HG03354 (cell line): Measurements from ENCODE around the gene AZU1.
"Not testable (repeated sequence)": the region's sequence is repeated elsewhere in the genome, so short reads cannot be mapped to it uniquely, and the experiment has no call there.

Experiments used
- ATAC-seq: cut with Tn5 transposase; IDR thresholded peaks from one replicate; pipeline ENCODE4 v1.9.1; 2021; ENCODE audit warnings: mild to moderate bottlenecking; ENCODE audit not compliant: unreplicated experiment, poor library complexity, severe bottlenecking

The AZU1 gene

DNA sequence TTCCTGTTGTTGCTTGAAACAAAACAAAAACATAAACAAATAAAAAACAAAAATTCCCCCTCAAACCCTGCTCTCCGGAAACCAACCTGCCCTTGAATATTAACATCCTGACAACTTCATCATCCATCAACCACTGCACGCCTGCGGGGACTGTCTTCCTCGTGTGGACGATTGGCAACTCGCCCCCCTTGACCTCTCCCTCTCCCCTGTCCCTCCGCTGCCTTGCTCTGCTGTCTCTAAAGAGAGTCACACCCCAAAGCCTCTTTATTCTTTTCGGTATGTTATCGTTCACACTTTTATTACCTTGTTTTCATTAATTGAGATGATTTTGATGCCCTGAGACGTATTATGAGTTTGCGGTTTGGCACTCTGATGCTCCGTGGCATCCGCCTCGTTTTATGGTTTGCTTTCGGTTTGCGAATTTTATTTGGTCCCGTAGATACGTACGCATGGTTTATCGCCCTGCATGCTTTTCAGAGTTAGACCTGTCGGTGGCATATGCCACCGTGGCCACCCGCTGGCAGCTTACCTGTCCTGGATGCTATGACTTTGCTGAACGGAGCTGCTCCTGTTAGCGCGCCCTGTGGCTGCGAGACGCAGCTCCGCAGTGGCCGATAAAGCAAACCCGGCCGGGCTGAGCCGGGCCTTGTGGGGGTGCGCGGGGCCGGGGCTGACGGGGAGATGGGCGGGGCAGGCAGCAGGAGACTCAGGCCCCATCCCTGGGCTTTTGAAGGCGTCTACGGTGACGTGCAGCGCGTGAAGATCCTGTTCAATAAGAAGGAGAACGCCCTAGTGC, 19.8 kb upstream of the AZU1 start:
- no peak for ATAC-seq

DNA sequence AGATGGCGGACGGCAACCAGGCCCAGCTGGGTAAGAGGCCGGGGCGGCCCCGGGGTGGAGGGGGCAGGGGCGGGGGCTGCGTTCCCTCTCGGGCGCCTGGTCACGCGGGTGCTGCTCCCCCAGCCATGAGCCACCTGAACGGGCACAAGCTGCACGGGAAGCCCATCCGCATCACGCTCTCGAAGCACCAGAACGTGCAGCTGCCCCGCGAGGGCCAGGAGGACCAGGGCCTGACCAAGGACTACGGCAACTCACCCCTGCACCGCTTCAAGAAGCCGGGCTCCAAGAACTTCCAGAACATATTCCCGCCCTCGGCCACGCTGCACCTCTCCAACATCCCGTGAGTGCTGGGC, 19.2 kb upstream of the AZU1 start:
- no peak for ATAC-seq

DNA sequence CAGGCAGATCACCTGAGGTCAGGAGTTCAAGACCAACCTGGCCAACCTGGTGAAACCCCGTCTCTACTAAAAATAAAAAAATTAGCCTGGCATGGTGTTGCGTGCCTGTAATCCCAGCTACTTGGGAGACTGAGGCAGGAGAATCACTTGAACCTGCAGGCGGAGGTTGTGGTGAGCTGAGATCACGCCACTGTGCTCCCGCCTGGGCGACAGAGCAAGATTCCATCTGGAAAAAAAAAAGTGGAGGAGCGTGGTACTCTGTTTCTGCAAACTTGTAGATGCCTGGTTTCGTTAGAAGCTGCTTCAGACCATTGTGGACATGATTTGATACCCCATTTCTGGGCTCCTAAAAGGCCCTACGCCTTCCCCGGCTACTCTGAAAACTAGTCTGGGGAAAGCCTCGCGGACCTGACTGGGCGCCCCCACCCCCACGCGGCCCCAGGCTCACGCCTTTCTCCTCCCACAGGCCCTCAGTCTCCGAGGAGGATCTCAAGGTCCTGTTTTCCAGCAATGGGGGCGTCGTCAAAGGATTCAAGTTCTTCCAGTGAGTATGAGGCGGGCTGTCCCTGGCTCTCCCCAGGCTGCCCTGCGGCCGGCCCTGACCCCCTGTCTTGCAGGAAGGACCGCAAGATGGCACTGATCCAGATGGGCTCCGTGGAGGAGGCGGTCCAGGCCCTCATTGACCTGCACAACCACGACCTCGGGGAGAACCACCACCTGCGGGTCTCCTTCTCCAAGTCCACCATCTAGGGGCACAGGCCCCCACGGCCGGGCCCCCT, 17.4 kb upstream of the AZU1 start:
- ATAC-seq, result no peak

DNA sequence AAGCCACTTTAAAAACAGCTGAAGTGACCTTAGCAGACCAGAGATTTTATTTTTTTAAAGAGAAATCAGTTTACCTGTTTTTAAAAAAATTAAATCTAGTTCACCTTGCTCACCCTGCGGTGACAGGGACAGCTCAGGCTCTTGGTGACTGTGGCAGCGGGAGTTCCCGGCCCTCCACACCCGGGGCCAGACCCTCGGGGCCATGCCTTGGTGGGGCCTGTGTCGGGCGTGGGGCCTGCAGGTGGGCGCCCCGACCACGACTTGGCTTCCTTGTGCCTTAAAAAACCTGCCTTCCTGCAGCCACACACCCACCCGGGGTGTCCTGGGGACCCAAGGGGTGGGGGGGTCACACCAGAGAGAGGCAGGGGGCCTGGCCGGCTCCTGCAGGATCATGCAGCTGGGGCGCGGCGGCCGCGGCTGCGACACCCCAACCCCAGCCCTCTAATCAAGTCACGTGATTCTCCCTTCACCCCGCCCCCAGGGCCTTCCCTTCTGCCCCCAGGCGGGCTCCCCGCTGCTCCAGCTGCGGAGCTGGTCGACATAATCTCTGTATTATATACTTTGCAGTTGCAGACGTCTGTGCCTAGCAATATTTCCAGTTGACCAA, 16.7 kb upstream of the AZU1 start:
- ATAC-seq, result no peak

DNA sequence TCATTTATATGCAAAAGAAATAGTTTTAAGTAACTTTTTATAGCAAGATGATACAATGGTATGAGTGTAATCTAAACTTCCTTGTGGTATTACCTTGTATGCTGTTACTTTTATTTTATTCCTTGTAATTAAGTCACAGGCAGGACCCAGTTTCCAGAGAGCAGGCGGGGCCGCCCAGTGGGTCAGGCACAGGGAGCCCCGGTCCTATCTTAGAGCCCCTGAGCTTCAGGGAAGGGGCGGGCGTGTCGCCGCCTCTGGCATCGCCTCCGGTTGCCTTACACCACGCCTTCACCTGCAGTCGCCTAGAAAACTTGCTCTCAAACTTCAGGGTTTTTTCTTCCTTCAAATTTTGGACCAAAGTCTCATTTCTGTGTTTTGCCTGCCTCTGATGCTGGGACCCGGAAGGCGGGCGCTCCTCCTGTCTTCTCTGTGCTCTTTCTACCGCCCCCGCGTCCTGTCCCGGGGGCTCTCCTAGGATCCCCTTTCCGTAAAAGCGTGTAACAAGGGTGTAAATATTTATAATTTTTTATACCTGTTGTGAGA, 16.1 kb upstream of the AZU1 start:
- no peak for ATAC-seq

DNA sequence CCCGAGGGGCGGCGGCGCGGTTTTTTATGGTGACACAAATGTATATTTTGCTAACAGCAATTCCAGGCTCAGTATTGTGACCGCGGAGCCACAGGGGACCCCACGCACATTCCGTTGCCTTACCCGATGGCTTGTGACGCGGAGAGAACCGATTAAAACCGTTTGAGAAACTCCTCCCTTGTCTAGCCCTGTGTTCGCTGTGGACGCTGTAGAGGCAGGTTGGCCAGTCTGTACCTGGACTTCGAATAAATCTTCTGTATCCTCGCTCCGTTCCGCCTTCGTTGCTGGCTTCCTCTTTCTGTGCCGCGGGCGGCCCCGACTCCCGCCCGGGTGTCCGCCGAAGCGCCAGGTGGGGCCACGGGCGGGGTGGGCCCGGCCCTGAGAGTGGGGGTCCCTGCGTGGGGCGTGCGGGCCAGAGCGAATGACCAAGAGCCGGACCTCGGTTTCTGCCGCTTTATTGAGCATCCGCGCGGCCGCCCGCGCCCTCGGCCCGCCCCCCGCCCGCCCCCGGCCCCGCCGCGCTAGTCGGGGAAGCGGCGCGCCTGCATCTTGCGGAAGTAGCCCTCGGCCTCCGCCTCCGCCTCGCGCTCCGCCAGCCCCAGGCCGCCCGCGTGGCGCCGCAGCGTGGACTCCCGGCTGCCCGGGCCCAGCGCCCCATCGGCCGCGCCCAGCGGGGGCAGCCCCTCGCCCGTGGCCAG, 15.4 kb upstream of the AZU1 start:
- ATAC-seq, result no peak

DNA sequence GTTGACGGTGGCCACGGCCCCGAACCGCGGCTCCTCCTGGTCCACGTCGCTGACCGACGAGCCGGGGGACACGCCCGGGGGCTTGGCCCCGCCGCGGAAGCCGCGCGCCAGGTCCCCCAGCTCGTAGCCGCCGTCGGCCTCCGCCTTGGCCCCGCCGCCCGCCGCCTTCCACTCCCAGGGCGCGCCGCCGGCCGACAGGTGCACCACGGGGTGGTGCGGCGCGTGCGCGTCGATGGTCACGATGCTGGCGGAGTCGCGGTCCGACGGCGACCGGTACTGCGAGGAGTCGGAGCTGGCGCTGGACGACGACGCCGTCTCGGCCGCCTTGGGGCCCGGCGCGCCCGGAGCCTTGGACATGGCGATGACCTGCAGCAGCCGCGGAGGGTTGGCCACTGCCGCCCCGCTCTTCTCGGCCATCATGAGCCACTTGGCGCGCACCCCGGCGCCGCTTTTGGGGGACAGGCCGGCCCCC, 14.9 kb upstream of the AZU1 start:
- no peak for ATAC-seq

DNA sequence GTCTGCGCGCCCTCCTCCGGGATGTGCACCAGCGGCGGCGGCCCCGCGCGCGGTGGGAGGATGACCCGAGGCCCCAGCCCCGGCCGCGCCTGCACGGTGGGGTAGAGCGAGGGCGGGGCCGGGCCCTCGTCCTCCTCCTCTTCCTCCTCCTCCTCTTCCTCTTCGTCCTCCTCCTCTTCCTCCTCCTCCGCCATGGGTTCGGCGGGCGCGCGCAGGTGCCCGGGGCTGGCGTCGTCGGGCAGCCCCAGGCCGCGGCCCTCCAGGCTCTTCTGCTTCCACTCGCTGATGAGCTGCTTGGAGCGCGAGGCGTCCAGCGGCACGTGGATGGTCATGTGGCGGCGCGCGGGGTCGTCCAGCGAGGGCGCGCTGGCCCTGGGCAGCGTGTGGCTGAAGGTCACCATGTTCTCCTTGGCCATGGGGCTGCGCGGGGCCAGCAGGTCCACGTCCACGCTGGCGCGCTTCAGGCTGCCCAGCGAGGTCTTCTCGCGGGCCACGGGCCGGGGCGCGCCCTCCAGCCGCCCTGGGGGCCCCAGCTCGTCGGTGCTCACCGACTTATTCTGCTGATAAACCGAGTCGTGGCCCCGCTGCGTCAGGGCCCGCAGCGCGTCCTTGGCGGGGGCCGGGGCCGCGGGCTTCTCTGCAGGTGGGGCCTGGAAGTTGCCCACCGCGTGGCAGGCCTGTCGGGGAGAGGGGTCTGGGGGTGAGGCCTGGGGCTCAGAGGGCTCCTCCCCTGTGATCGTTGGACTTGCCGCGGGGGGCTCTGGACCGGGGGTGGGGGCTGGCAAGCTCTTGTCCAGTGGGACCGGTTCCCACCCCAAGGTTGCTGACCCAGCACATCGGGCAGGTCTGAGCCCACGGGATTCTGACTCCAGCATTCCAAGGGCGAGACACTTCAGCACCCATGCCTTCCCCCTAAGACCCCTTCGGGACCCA, 14.2 kb upstream of the AZU1 start:
- ATAC-seq, result no peak

DNA sequence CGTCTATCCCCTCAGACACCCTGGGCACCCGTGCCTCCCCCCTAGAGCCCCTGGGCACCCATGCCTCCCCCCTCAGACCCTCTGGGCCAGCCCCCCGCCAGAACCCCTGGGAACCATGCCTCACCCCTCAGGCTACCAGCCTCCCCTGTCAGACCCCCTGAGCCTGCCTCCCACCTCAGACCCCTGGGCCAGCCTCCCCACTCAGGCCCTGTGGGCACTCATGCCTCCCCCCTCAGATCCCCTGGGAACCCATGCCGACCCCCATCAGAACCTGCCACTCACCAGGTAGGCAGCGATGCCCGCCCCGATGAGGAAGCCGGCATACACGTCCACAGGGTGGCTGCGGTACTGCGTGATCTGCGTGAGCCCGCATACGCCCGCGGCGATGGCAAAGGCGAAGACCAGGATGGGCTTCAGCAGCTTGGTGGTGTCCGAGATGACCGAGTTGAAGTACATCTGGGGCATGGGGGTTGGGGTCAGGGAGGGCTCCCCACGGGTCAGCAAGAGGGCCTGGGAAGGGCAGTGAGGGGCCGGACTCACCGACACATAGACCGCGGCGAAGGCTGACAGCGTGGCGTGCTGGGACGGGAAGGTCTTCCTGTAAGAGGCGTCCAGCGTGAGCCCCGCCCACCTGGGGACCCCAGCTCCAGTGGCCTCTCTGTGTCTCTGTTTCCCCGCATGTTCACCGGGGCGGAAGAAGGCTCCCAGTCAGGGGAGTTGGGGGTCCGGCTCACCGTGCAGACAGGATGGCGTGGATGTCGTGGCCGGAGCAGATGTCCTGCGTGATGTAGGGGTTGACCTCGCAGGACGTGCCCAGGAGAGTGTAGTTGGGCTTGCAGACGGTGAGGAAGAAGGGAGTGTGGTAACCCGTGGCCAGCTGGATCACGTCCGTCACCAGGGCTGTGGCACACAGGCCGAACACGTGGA, 13.2 kb upstream of the AZU1 start:
- no peak for ATAC-seq

DNA sequence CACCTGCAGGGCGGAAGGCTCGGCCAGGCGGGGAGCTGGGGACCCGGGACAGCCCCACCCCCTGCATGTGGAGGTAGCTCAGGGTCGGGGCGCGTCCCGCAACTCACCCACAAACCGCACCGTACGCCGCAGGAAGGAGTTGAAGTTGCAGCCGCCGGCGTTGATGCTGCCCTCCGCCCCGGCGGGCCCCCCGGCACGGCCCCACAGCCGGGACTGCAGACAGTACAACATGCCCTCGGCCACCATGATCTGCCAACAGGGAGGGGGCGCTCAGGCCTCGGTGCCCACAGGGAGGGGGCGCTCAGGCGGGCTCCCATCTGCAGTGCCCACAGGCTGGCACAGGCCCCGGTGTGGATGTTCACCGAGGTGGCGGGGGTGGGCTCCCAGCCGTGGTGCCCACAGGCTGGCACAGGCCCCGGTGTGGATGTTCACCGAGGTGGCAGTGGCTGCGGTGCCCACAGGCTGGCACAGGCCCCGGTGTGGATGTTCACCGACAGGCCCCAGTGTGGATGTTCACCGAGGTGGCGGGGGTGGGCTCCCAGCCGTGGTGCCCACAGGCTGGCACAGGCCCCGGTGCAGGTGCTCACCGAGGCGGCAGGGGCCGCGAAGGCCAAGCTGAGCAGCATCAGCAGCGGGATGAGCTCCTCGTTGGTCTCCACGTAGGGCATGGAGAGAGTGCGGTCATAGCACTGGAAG, 12.4 kb upstream of the AZU1 start:
- no peak for ATAC-seq

DNA sequence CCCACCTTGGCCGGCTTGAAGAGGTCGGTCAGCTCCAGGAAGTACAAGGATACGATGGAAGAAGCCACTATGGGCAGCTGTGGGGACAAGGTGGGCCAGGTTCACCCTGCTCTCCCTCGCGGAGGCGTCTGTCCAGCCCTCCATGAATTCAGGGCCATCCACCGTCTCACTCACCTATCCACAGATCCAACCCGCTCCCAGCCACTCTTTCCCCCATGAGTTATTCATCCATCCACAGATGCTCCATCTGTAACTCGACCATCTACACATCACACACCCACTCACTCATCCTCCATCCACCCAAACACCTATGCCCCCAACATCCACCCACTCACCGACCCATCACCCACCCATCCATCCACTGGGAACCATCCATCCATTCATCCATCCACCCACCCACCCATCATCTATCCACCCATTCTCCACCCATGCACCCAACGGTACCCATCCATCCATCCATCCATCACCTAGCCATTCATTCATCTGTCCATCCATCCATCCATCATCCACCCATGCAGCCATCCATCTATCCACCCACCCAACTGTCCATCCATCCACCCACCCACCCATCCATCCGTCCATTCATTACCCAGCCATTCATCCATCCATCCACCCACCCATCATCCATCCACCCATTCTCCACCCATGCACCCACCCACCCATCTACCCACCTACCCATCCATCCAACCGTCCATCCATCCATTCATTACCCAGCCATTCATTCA, 11.7 kb upstream of the AZU1 start:
- ATAC-seq, result no peak

DNA sequence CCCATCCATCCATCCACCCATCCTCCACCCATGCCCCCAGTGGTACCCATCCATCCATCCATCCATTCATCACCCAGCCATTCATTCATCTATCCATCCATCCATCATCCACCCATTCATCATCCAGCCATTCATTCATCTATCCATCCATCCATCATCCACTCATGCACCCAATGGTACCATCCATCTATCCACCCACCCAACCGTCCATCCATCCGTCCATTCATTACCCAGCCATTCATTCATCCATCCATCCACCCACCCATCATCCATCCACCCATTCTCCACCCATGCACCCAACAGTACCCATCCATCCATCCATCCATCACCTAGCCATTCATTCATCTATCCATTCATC, 11.2 kb upstream of the AZU1 start:
- ATAC-seq, result no peak

DNA sequence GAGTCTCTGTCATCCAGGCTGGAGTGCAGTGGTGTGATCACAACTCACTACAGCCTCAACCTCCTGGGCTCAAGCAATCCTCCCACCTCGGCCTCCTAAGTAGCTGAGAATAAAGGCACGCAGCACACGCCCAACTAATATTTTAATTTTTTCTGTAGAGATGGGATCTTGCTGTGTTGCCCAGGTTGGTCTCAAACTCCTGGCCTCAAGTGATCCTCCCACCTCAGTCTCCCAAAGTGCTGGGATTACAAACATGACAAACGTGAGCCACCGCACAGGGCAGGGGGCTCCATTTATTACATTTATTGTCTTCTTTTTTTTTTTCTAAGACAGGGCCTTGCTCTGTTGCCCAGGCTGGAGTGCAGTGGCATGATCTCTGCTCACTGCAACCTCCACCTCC, 7.4 kb upstream of the AZU1 start:
- ATAC-seq, result not testable (repeated sequence)

DNA sequence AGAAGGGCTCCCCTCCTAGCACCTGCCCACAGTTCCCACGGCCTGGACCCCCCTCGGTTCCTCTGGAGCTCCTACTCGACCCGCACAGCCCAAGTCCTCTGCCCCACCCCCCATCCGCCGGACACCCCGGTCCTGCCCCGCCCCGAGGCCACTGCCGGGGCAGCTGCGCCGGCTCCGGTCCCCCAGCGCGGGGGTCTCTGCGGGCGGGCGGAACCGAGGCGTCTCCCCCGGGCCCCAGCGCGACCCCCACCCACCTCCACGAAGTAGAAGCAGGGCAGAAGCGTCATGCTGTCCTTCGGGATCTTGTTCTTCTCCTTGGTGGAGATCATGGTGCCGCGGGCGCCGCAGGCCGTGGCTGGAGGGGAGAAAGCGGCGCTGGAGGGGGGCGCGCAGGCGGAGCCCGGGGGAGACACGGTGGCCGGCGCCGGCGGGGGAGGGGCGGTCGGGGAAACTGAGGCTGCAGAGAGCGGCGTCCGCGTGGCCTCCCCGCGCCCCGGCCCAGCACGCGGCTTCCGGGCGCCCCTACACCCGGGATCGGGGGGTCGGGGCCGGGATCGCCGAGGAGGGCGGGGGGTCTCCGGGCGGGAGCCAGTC, 6.3 kb upstream of the AZU1 start:
- ATAC-seq, result no peak

DNA sequence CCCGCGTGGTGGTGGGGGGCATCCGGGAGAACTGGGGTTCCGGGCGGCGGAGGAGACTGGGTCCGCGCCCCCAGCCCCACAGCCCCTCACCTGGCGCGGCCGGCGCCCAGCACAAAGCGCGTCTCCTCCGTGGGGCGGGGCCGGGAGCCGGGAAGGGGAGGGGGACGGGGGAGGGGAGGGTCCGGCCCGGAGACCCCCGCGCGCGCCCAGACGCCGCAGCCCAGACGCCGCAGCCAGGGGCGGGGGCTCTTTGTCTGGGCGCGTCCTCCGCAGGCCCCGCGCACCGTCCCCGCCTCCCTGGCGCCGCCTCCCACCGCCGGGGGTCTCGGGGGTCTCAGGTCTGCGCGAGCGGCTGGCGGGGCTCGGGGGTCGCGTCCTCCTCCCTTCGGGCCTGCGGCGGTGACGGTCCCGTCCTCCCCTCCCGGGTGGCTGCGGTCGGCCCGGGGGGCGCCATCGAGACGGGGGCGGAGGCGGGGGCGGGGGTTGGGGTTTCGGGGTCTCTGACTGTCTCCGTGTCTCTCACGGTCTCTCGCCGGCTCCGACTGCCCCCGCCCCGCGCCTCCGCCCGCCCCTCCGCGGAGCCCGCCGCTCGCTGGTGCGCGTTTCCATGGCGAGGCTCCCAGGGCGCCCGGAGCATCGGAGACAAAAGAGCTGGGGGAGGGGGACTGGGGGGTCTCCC, 5.7 kb upstream of the AZU1 start, which contains the start of gene PLPPR3:
Gene PLPPR3, minus strand, starts transcription at position 131 of the 679 bp plus-strand sequence. CDS start 396 bp downstream, outside the sequence.
- no peak for ATAC-seq
